Mucosa of rectum (tissue), 2 donors: ENCODE results near the gene GP1BB.

Experiments used
- H3K27ac ChIP-seq, 2 donors: one replicate each; pipeline ENCODE4 v1.7.0; 2013; ENCODE audit warnings: inconsistent platforms in 2 of 2, low read depth in 2 of 2, low read length in 2 of 2
- H3K27me3 ChIP-seq, 2 donors: one replicate each; pipeline ENCODE4 v1.7.0; 2013; ENCODE audit warnings: low read length in 2 of 2; ENCODE audit not compliant: control insufficient read depth in 2 of 2, insufficient read depth in 2 of 2
- H3K36me3 ChIP-seq, 2 donors: one replicate each; pipeline ENCODE4 v1.7.0; 2013; ENCODE audit warnings: low read length in 2 of 2; ENCODE audit not compliant: control insufficient read depth in 2 of 2, insufficient read depth in 2 of 2
- H3K4me1 ChIP-seq, 2 donors: one replicate each; pipeline ENCODE4 v1.7.0; 2013; ENCODE audit warnings: low read length in 2 of 2, mild to moderate bottlenecking in 1 of 2; ENCODE audit not compliant: control insufficient read depth in 2 of 2, insufficient read depth in 2 of 2
- H3K4me3 ChIP-seq, 2 donors: one replicate each; pipeline ENCODE4 v1.7.0; 2013; ENCODE audit warnings: low read length in 2 of 2
- H3K9ac ChIP-seq, 2 donors: one replicate each; pipeline ENCODE4 v1.7.0; 2013; ENCODE audit warnings: low read length in 2 of 2, low read depth in 1 of 2, mild to moderate bottlenecking in 1 of 2
- H3K9me3 ChIP-seq, 2 donors: one replicate each; pipeline ENCODE4 v1.7.0; 2013; ENCODE audit warnings: low read length in 2 of 2; ENCODE audit not compliant: control insufficient read depth in 2 of 2
- donor health status: healthy.
- donor health status: Normal muscosa, but diverticular disease.

The GP1BB gene

GRCh38 chr22:19756288-19757128 lies 33.2 kb downstream of the GP1BB start:
- H3K9ac ChIP-seq = no peak overlapping the region
- peaks cover 0 to 4% of the 10 kb centered on the region in 2 donors for H3K4me1 ChIP-seq
- no peak overlapping the region for H3K27ac ChIP-seq
- peaks cover 53 to 58% of the 10 kb centered on the region in 2 donors for H3K27me3 ChIP-seq
- H3K9me3 ChIP-seq = no peaks in the 10 kb centered on the region
- H3K36me3 ChIP-seq = no peaks in the 10 kb centered on the region
- H3K4me3 ChIP-seq = peak overlapping the region in 1 of 2 donors; percentile 41

- Histone ChIP-seq H3K4me1 (peaks cover 0 to 4% of the 10 kb centered on the region in 2 donors), H3K36me3 (no peaks in the 10 kb centered on the region), H3K27me3 (peaks cover 61 to 63% of the 10 kb centered on the region in 2 donors), H3K9ac (no peak overlapping the region), H3K27ac (no peak overlapping the region), H3K4me3 (peak overlapping the region in 1 of 2 donors; percentile 41), H3K9me3 (no peaks in the 10 kb centered on the region)
These were observed 34.0 kb downstream of the GP1BB start for GRCh38 chr22:19757140-19757984.

- Histone ChIP-seq H3K4me3 (no peak overlapping the region), H3K9me3 (no peaks in the 10 kb centered on the region), H3K4me1 (peaks cover 0 to 4% of the 10 kb centered on the region in 2 donors), H3K36me3 (no peaks in the 10 kb centered on the region), H3K27me3 (peaks cover 68% of the 10 kb centered on the region in 2 donors), H3K9ac (no peak overlapping the region), H3K27ac (no peak overlapping the region)
These were observed 34.9 kb downstream of the GP1BB start for GRCh38 chr22:19757985-19758895.

- H3K4me3 ChIP-seq = no peak overlapping the region
- peaks cover 0 to 4% of the 10 kb centered on the region in 2 donors for H3K4me1 ChIP-seq
These were observed 35.6 kb downstream of the GP1BB start for GRCh38 chr22:19758896-19759426.

GRCh38 chr22:19759427-19760057 lies 36.2 kb downstream of the GP1BB start:
- peaks cover 63 to 68% of the 10 kb centered on the region in 2 donors for H3K27me3 ChIP-seq

More at GRCh38 chr22:19758896-19759426, 35.6 kb downstream of the GP1BB start:
- Histone ChIP-seq H3K9me3 (no peaks in the 10 kb centered on the region), H3K27me3 (peaks cover 67 to 68% of the 10 kb centered on the region in 2 donors), H3K27ac (no peak overlapping the region), H3K36me3 (no peaks in the 10 kb centered on the region), H3K9ac (no peak overlapping the region)

GRCh38 chr22:19760058-19760950 lies 37.0 kb downstream of the GP1BB start, which contains the start of gene TBX1:
TBX1 (plus strand) TSS chr22:19760778; CDS start chr22:19760844, 66 bp downstream.
- Histone ChIP-seq H3K9me3 (no peaks in the 10 kb centered on the region), H3K36me3 (no peaks in the 10 kb centered on the region), H3K9ac (no peak within 1 kb of the TSS), H3K4me3 (no peak within 1 kb of the TSS), H3K27ac (no peak within 1 kb of the TSS), H3K27me3 (peaks cover 67 to 69% of the 10 kb centered on the region in 2 donors), H3K4me1 (peaks cover 0 to 4% of the 10 kb centered on the region in 2 donors)

More at GRCh38 chr22:19759427-19760057, 36.2 kb downstream of the GP1BB start:
- no peak overlapping the region for H3K27ac ChIP-seq
- H3K9me3 ChIP-seq = no peaks in the 10 kb centered on the region
- no peak overlapping the region for H3K4me3 ChIP-seq
- H3K36me3 ChIP-seq = no peaks in the 10 kb centered on the region
- H3K4me1 ChIP-seq = peaks cover 0 to 4% of the 10 kb centered on the region in 2 donors
- no peak overlapping the region for H3K9ac ChIP-seq

GRCh38 chr22:19760951-19761724 lies 37.8 kb downstream of the GP1BB start:
- H3K4me1 ChIP-seq = peaks cover 0 to 4% of the 10 kb centered on the region in 2 donors
- H3K9ac ChIP-seq = no peak overlapping the region
- H3K27ac ChIP-seq = no peak overlapping the region
- no peak overlapping the region for H3K4me3 ChIP-seq
- peaks cover 65 to 67% of the 10 kb centered on the region in 2 donors for H3K27me3 ChIP-seq
- H3K36me3 ChIP-seq = no peaks in the 10 kb centered on the region
- H3K9me3 ChIP-seq = no peaks in the 10 kb centered on the region
